ENCODE measurements around the gene ELP5.
A peak's percentile ranks its signal among the peaks of the same experiment; 100 is the strongest.

ELP5 gene

GRCh38 chr17:7308625-7309433 is 56.8 kb downstream of the ELP5 start:
- peak overlapping the region; percentile 97 for H3K4me3 ChIP-seq (ENCODE audit: low read depth, low read length)
